MCF 10A (cell line): ENCODE results near the gene AGAP9. TPM values are rescaled to one million over a fixed set of nuclear protein-coding genes. Genes with fewer than 3 reads are reported as not detected.

ENCODE experiments used
- BruUV-seq: library from RNA; stranded (reverse); fragments of 400-500 nt; replicated peaks from 2 replicates; lab custom pipeline; 2021; lab: Mats Ljungman, UMichigan
- CTCF ChIA-PET: fragments of 300-600 bp; sonication (Branson Sonifier 250); formaldehyde crosslinking; extraction: SDS; loops from one replicate; lab custom pipeline; 2021; ENCODE audit warnings: antibody characterized with exemption, inconsistent platforms; lab: Yijun Ruan, JAX
- POLR2A ChIA-PET: fragments of 300-600, 350-650 bp; sonication (Branson Sonifier 250); formaldehyde crosslinking; extraction: SDS; loops from one replicate; lab custom pipeline; 2020; ENCODE audit warnings: antibody characterized with exemption, inconsistent platforms; lab: Yijun Ruan, JAX
- DNase-seq: peaks from one replicate; pipeline ENCODE4 v3.0.0-alpha.2; 2018; ENCODE audit not compliant: unreplicated experiment
- H3K27ac Mint-ChIP-seq: one replicate; pipeline ENCODE4 v1.8.0; 2022; ENCODE audit warnings: mild to moderate bottlenecking, low read depth, mixed read lengths; ENCODE audit not compliant: unreplicated experiment
- H3K27me3 Mint-ChIP-seq: one replicate; pipeline ENCODE4 v1.8.0; 2022; ENCODE audit warnings: mixed read lengths; ENCODE audit not compliant: insufficient read depth, unreplicated experiment
- H3K36me3 Mint-ChIP-seq: one replicate; pipeline ENCODE4 v1.8.0; 2022; ENCODE audit warnings: mild to moderate bottlenecking, moderate library complexity, mixed read lengths; ENCODE audit not compliant: insufficient read depth, unreplicated experiment
- H3K4me1 Mint-ChIP-seq: one replicate; pipeline ENCODE4 v1.8.0; 2022; ENCODE audit warnings: mixed read lengths; ENCODE audit not compliant: insufficient read depth, unreplicated experiment
- H3K4me3 Mint-ChIP-seq: one replicate; pipeline ENCODE4 v1.8.0; 2022; ENCODE audit warnings: mild to moderate bottlenecking, moderate library complexity, mixed read lengths; ENCODE audit not compliant: unreplicated experiment
- H3K9me3 Mint-ChIP-seq: one replicate; pipeline ENCODE4 v1.8.0; 2022; ENCODE audit warnings: mixed read lengths; ENCODE audit not compliant: unreplicated experiment
- CTCF ChIP-seq: fragments of 200-600 bp; IDR thresholded peaks from one replicate; pipeline ENCODE4 v1.8.0; 2022; ENCODE audit warnings: antibody characterized with exemption, mild to moderate bottlenecking; ENCODE audit not compliant: unreplicated experiment
- intact Hi-C: fragments of 100-400 bp; cut with micrococcal nuclease; formaldehyde crosslinking; loops from 2 replicates; pipeline ENCODE4 v1.14.1; 2022
- total RNA-seq: library from RNA; stranded (reverse); gene quantifications from 2 replicates; pipeline ENCODE4 v1.2.3, GENCODE V29; 2022

AGAP9 gene
- total RNA-seq, 1 experiment from 2014 or later: 15.6 TPM

- CTCF ChIA-PET: interaction anchor here (2.0 to 2.4 kb wide), 2 partner anchors 14 to 429 kb away, joined by 11 read pairs; no protein-coding TSS in a partner anchor
- H3K4me3 Mint-ChIP-seq: no peak overlapping the region
- H3K9me3 Mint-ChIP-seq: no peaks in the 10 kb centered on the region
- no peak for TF ChIP-seq CTCF
- intact Hi-C loops: no loop called here
- no peaks in the 10 kb centered on the region for H3K36me3 Mint-ChIP-seq
- peaks cover 17% of the 10 kb centered on the region for H3K27me3 Mint-ChIP-seq
- POLR2A ChIA-PET: interaction anchor here (1.0 kb wide), 1 partner anchor 47 kb away, joined by 3 read pairs; no protein-coding TSS in a partner anchor
- no peak for DNase-seq
- H3K27ac Mint-ChIP-seq: no peak overlapping the region
- peaks cover 12% of the 10 kb centered on the region for H3K4me1 Mint-ChIP-seq
- no TSS peak for BruUV-seq
These were observed 70.1 kb downstream of the AGAP9 start for GRCh38 chr10:47453141-47454007.

- no peak for TF ChIP-seq CTCF
- Mint-ChIP-seq H3K27ac (no peak overlapping the region), H3K36me3 (no peaks in the 10 kb centered on the region), H3K4me3 (no peak overlapping the region), H3K9me3 (no peaks in the 10 kb centered on the region), H3K4me1 (peaks cover 5% of the 10 kb centered on the region), H3K27me3 (peaks cover 17% of the 10 kb centered on the region)
- intact Hi-C loops: no loop called here
- no TSS peak for BruUV-seq
- ChIA-PET CTCF (no interaction called here), POLR2A (interaction anchor here (1.0 kb wide), 1 partner anchor 46 kb away, joined by 3 read pairs; no protein-coding TSS in a partner anchor)
- DNase-seq: no peak
These were observed 70.8 kb downstream of the AGAP9 start for GRCh38 chr10:47452495-47453140.

- no peaks in the 10 kb centered on the region for H3K36me3 Mint-ChIP-seq
- no peak overlapping the region for H3K27ac Mint-ChIP-seq
- peaks cover 5% of the 10 kb centered on the region for H3K4me1 Mint-ChIP-seq
- TF ChIP-seq CTCF: no peak
- intact Hi-C loops: no loop called here
- DNase-seq: no peak
- POLR2A ChIA-PET: interaction anchor here (1.0 kb wide), 1 partner anchor 46 kb away, joined by 3 read pairs; no protein-coding TSS in a partner anchor
- H3K4me3 Mint-ChIP-seq: no peak overlapping the region
- CTCF ChIA-PET: no interaction called here
- peaks cover 17% of the 10 kb centered on the region for H3K27me3 Mint-ChIP-seq
- H3K9me3 Mint-ChIP-seq: no peaks in the 10 kb centered on the region
- no TSS peak for BruUV-seq
These were observed 71.4 kb downstream of the AGAP9 start for GRCh38 chr10:47451998-47452494.

Other genes starting within 250 kb of the AGAP9 start
- gene GDF10, start 223.4 kb downstream of the AGAP9 start, total RNA-seq: not detected in 2 replicates
- not detected in 2 replicates for gene GDF2, start 201.2 kb downstream of the AGAP9 start, total RNA-seq
- gene RBP3, start 175.3 kb downstream of the AGAP9 start, total RNA-seq: not detected in 2 replicates
- gene ZNF488, start 139.3 kb downstream of the AGAP9 start, total RNA-seq: 0.12 TPM in 2 replicates
- 47.3 and 103 TPM in 2 replicates for gene ANXA8, start 39.5 kb downstream of the AGAP9 start, total RNA-seq
- gene FAM25G, start 31.9 kb downstream of the AGAP9 start, total RNA-seq: not detected in 2 replicates
- 0.07 TPM in 1 of 2 replicates, not detected in the other for gene SYT15B, start 240.0 kb upstream of the AGAP9 start, total RNA-seq